Panc1 (cell line): ENCODE measurements around the gene HDAC7. TPM values are rescaled to one million over a fixed set of nuclear protein-coding genes. Genes with fewer than 3 reads are reported as not detected.

Experiments used
- ATAC-seq: fragments of 200-7000 bp; cut with Tn5 transposase; 2 replicates; pipeline ENCODE4 v1.9.1; 2020; ENCODE audit warnings: mild to moderate bottlenecking, moderate library complexity
- BruUV-seq: library from RNA; stranded (reverse); fragments of 400-500 nt; replicated peaks from 2 replicates; lab custom pipeline; 2021; lab: Mats Ljungman, UMichigan
- CTCF ChIA-PET: fragments of 300-600 bp; sonication (Branson Sonifier 250); formaldehyde crosslinking; loops from one replicate; lab custom pipeline; 2022; ENCODE audit warnings: antibody characterized with exemption; lab: Charles Lee
- POLR2A ChIA-PET: fragments of 300-600 bp; sonication (Branson Sonifier 250); formaldehyde crosslinking; loops from one replicate; lab custom pipeline; 2022; ENCODE audit warnings: antibody characterized with exemption; lab: Charles Lee
- DNase-seq: peaks from one replicate; pipeline ENCODE4 v3.0.0-alpha.2; 2010; ENCODE audit warnings: low read depth, low spot score
- H3K27ac ChIP-seq: 2 replicates; pipeline ENCODE4 v1.5.1; 2011; ENCODE audit warnings: mild to moderate bottlenecking, low read length, inconsistent platforms
- H3K27me3 ChIP-seq: fragments of 200-500 bp; sonication (Bioruptor generic); 2 replicates; pipeline ENCODE4 v1.6.0; 2014; ENCODE audit warnings: low read length, inconsistent platforms; ENCODE audit not compliant: control insufficient read depth, insufficient read depth
- H3K36me3 ChIP-seq: fragments of 200-500 bp; sonication (Bioruptor generic); 2 replicates; pipeline ENCODE4 v1.5.1; 2014; ENCODE audit warnings: inconsistent platforms, mild to moderate bottlenecking, low read length, moderate library complexity; ENCODE audit not compliant: control insufficient read depth, insufficient read depth
- H3K4me1 ChIP-seq: 2 replicates; pipeline ENCODE4 v1.5.1; 2011; ENCODE audit warnings: inconsistent platforms, mild to moderate bottlenecking, low read length, moderate library complexity; ENCODE audit not compliant: control insufficient read depth, insufficient read depth
- H3K4me3 ChIP-seq, 2 experiments: 2 replicates each; pipeline ENCODE4 v1.5.1; 2011 to 2012; ENCODE audit warnings: low read depth in 2 of 2, low read length in 2 of 2, mild to moderate bottlenecking in 2 of 2, inconsistent platforms in 1 of 2, moderate library complexity in 1 of 2
- H3K9me3 ChIP-seq: fragments of 200-500 bp; sonication (Bioruptor generic); 2 replicates; pipeline ENCODE4 v1.5.1; 2014; ENCODE audit warnings: low read depth, mild to moderate bottlenecking, inconsistent platforms, low read length, moderate library complexity; ENCODE audit not compliant: control insufficient read depth, insufficient read depth
- POLR2AphosphoS5 ChIP-seq: IDR thresholded peaks from 2 replicates; pipeline ENCODE4 v1.6.1; 2012; ENCODE audit warnings: mild to moderate bottlenecking, low read depth, low read length, moderate library complexity
- SIN3A ChIP-seq: IDR thresholded peaks from 2 replicates; pipeline ENCODE4 v1.6.1; 2012; ENCODE audit warnings: low read depth, mild to moderate bottlenecking, low read length, moderate library complexity, borderline replicate concordance; ENCODE audit not compliant: insufficient read depth
- TCF7L2 ChIP-seq: IDR thresholded peaks from 2 replicates; pipeline ENCODE4 v1.6.1; 2011; ENCODE audit warnings: mild to moderate bottlenecking, low read depth, low read length, inconsistent platforms
- in situ Hi-C: cut with HindIII; loops from 2 replicates; pipeline ENCODE4 v1.10.0; 2016; ENCODE audit warnings: low sequenced_read_pairs, low pct_unique_long_range_greater_than_20kb
- intact Hi-C: fragments of 100-400 bp; cut with micrococcal nuclease; formaldehyde crosslinking; loops from one replicate; pipeline ENCODE4 v1.10.0; 2022; ENCODE audit not compliant: unreplicated experiment
- total RNA-seq: library from RNA; stranded (reverse); gene quantifications from one replicate; pipeline ENCODE4 v1.2.1, GENCODE V29; 2021; ENCODE audit not compliant: unreplicated experiment
- TF ChIP-seq, protein P1 (sequence below): fragments of 450-650 bp; IDR thresholded peaks from 2 replicates; pipeline ENCODE4 v1.5.1; 2017; ENCODE audit warnings: mild to moderate bottlenecking
- TF ChIP-seq, protein P2 (sequence below), 2 experiments: IDR thresholded peaks; 2 replicates each; pipeline ENCODE4 v1.6.1; 2011 to 2012; ENCODE audit warnings: low read depth in 2 of 2, control low read depth in 1 of 2, low read length in 1 of 2, mild to moderate bottlenecking in 1 of 2, moderate library complexity in 1 of 2; ENCODE audit not compliant: insufficient read depth in 1 of 2

Gene HDAC7
- total RNA-seq, 1 experiment from 2014 or later, result 84.2 TPM

DNA sequence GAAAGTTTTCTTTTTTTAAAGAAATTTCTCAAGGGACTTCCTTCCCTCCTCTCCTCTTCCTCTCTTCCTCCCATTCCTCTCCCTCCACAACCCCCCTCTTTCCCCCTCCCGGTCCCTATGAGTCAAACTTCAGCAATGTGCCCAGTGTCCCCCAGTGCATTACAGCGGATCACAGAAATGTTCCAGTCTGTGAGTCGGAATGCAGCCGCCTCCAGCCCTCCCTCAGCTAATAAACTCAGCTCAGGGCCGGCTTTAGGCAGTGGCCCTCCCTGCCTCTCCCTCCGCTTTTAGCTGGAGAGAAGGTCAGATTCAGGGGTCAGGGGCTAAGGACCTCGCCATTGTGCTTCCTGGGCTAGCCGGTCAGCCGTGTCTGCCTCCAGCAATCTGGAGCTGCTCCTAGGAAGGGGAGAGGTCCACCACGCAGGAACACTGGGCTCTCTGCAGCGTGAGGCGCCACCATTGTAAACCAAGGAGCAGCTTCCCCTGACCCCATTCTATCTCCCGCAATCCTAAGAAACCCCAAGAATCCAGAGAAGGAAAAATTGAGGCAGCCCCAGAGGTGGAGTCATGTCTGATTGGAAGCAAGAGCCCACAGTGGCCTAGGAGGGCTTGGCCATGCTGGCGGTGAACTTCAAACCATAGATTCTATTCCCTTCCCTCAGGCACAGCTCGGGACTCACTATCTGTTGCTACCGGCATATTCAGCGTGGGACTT lies 1.1 kb upstream of the HDAC7 start:
- Histone ChIP-seq H3K27ac (peak overlapping the region; percentile 89), H3K27me3 (no peaks in the 10 kb centered on the region), H3K4me3 (peak overlapping the region; percentile 63 to 78), H3K36me3 (no peaks in the 10 kb centered on the region), H3K4me1 (peaks cover 53% of the 10 kb centered on the region), H3K9me3 (no peaks in the 10 kb centered on the region)
- ATAC-seq (peak; percentile 64), DNase-seq (no peak)
- ChIA-PET CTCF (interaction anchor here (0.6 to 0.9 kb wide), 2 partner anchors 17 to 107 kb away, joined by 7 to 11 read pairs; no protein-coding TSS in a partner anchor), POLR2A (no interaction called here)
- in situ Hi-C loops, result no loop called here
- no TSS peak for BruUV-seq
- TF ChIP-seq, protein P1, sequence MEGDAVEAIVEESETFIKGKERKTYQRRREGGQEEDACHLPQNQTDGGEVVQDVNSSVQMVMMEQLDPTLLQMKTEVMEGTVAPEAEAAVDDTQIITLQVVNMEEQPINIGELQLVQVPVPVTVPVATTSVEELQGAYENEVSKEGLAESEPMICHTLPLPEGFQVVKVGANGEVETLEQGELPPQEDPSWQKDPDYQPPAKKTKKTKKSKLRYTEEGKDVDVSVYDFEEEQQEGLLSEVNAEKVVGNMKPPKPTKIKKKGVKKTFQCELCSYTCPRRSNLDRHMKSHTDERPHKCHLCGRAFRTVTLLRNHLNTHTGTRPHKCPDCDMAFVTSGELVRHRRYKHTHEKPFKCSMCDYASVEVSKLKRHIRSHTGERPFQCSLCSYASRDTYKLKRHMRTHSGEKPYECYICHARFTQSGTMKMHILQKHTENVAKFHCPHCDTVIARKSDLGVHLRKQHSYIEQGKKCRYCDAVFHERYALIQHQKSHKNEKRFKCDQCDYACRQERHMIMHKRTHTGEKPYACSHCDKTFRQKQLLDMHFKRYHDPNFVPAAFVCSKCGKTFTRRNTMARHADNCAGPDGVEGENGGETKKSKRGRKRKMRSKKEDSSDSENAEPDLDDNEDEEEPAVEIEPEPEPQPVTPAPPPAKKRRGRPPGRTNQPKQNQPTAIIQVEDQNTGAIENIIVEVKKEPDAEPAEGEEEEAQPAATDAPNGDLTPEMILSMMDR, result no peak
- TF ChIP-seq, protein P2, sequence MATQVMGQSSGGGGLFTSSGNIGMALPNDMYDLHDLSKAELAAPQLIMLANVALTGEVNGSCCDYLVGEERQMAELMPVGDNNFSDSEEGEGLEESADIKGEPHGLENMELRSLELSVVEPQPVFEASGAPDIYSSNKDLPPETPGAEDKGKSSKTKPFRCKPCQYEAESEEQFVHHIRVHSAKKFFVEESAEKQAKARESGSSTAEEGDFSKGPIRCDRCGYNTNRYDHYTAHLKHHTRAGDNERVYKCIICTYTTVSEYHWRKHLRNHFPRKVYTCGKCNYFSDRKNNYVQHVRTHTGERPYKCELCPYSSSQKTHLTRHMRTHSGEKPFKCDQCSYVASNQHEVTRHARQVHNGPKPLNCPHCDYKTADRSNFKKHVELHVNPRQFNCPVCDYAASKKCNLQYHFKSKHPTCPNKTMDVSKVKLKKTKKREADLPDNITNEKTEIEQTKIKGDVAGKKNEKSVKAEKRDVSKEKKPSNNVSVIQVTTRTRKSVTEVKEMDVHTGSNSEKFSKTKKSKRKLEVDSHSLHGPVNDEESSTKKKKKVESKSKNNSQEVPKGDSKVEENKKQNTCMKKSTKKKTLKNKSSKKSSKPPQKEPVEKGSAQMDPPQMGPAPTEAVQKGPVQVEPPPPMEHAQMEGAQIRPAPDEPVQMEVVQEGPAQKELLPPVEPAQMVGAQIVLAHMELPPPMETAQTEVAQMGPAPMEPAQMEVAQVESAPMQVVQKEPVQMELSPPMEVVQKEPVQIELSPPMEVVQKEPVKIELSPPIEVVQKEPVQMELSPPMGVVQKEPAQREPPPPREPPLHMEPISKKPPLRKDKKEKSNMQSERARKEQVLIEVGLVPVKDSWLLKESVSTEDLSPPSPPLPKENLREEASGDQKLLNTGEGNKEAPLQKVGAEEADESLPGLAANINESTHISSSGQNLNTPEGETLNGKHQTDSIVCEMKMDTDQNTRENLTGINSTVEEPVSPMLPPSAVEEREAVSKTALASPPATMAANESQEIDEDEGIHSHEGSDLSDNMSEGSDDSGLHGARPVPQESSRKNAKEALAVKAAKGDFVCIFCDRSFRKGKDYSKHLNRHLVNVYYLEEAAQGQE (IDR thresholded peaks at IDR 0.05; ENCODE audit: insufficient read depth in 1 of 2, low read depth in 2 of 2, low read length in 1 of 2), result no peak
- TF ChIP-seq TCF7L2 (peak; percentile 46; the same call in 1 of the 2 replicates), POLR2AphosphoS5 (peak; percentile 44; the same call in 1 of the 2 replicates), SIN3A (no peak)
- intact Hi-C loops, result no loop called here

DNA sequence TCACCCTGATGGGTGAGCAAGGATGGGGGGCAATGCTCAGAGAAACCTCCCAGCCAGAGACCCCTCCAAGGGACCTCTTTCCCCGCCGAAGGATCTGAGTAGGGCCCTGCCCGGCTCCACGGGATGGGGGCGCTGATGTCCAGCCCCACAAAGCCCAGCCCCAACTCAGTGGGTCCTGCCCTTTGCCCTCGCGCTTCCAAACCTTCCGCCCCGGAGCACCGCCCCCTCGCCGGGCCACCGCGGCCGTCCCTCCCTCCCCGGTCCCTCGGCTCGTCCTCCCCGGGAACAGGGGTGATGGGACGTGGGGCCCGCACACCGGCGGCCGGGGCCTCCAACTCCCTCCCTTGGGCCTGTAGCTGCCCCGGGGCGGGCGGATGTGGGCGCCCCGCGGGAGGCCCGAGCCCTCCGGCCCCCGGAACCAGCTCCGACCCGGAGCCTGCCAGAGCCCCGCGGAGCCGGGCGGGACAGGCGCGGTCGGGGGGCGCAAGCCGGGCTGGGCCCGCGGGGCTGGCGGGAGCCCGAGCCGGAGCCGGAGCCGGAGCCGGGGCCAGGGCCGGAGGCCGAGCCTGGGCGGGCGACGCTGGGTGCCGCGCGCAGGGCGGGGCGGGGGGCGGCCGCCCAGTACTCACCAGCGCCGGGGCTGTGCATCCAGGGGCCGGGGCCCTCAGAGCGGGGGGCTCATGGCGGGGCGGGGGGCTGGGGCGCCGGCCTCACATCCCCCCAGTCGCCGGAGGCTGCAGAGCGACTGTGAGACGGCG lies 386 bp downstream of the HDAC7 start:
- ChIA-PET POLR2A (no interaction called here), CTCF (interaction anchor here (1.4 kb wide), 1 partner anchor 17 kb away, joined by 4 read pairs; no protein-coding TSS in a partner anchor)
- Histone ChIP-seq H3K4me1 (peaks cover 58% of the 10 kb centered on the region), H3K4me3 (peak overlapping the region; percentile 63 to 81), H3K9me3 (no peaks in the 10 kb centered on the region), H3K36me3 (no peaks in the 10 kb centered on the region), H3K27me3 (no peaks in the 10 kb centered on the region), H3K27ac (peak overlapping the region; percentile 86)
- TF ChIP-seq SIN3A, result no peak
- TF ChIP-seq, protein P2 (IDR thresholded peaks at IDR 0.05; ENCODE audit: insufficient read depth in 1 of 2, low read depth in 2 of 2, low read length in 1 of 2), result no peak
- TF ChIP-seq, protein P1, result peak; percentile 69; the same call in 1 of the 2 replicates
- intact Hi-C loops, result no loop called here
- no TSS peak for BruUV-seq
- DNase-seq (no peak), ATAC-seq (peak; percentile 60)
- in situ Hi-C loops, result no loop called here
